Liver (tissue), 3 donors: ENCODE data around the gene EIF4B.

ENCODE experiments used
- CTCF ChIP-seq: fragments of 150-350 bp; IDR thresholded peaks from 2 replicates; pipeline ENCODE4 v1.5.1; 2017; ENCODE audit warnings: improper control_type of control experiment, low read depth, low read length; ENCODE audit not compliant: missing input control
- FOXA2 ChIP-seq: IDR thresholded peaks from 2 replicates; pipeline ENCODE4 v1.6.1; 2016; ENCODE audit warnings: antibody characterized with exemption
- GABPA ChIP-seq, 2 donors: IDR thresholded peaks in 1 of 2; conservative IDR thresholded peaks in 1 of 2; 2 replicates each; pipeline ENCODE4 v1.6.1; 2016; ENCODE audit warnings: antibody characterized with exemption in 2 of 2, mild to moderate bottlenecking in 1 of 2, moderate library complexity in 1 of 2
- RAD21 ChIP-seq, 2 donors: IDR thresholded peaks; 2 replicates each; pipeline ENCODE4 v1.6.1; 2016; ENCODE audit warnings: antibody characterized with exemption in 2 of 2, mild to moderate bottlenecking in 2 of 2
- REST ChIP-seq: IDR thresholded peaks from 2 replicates; pipeline ENCODE4 v1.6.1; 2016; ENCODE audit warnings: antibody characterized with exemption, mild to moderate bottlenecking
- RXRA ChIP-seq, 2 donors: IDR thresholded peaks; 2 replicates each; pipeline ENCODE4 v1.6.1; 2017 to 2018; ENCODE audit warnings: antibody characterized with exemption in 2 of 2, mild to moderate bottlenecking in 1 of 2
- SP1 ChIP-seq: IDR thresholded peaks from 2 replicates; pipeline ENCODE4 v1.6.1; 2018; ENCODE audit warnings: antibody characterized with exemption, mild to moderate bottlenecking
- YY1 ChIP-seq: IDR thresholded peaks from 2 replicates; pipeline ENCODE4 v1.6.1; 2016; ENCODE audit warnings: antibody characterized with exemption, mild to moderate bottlenecking
- ZBTB33 ChIP-seq: IDR thresholded peaks from 2 replicates; pipeline ENCODE4 v1.6.1; 2016; ENCODE audit warnings: antibody characterized with exemption
- donor health status: healthy.
- donor health status: healthy.

- TF ChIP-seq CTCF (no peak), ZBTB33 (no peak), SP1 (no peak), RXRA (IDR thresholded peaks at IDR 0.05) (no peak), REST (no peak), RAD21 (IDR thresholded peaks at IDR 0.05) (no peak), GABPA (IDR thresholded peaks at IDR 0.05 in 1 of 2, conservative IDR thresholded peaks at IDR 0.05 in 1 of 2) (no peak), FOXA2 (no peak), YY1 (no peak)
Observed at GRCh38 chr12:53004582-53004981, 1.7 kb upstream of the EIF4B start.
